Psoas muscle (tissue), 8 donors: Measurements from ENCODE around the gene PLCXD1. TPM values are rescaled to one million over a fixed set of nuclear protein-coding genes. Genes with fewer than 3 reads are reported as not detected.
A peak's percentile ranks its signal among the peaks of the same experiment; 100 is the strongest.

Experiments
- ATAC-seq, 4 donors: fragments of 200-7000 bp; cut with Tn5 transposase; one replicate each; pipeline ENCODE4 v1.9.1; 2020; ENCODE audit warnings: moderate library complexity in 3 of 4, mild to moderate bottlenecking in 2 of 4
- DNase-seq, 2 donors: peaks; one replicate each; pipeline ENCODE4 v3.0.0-alpha.2; 2020
- H3K27ac ChIP-seq: fragments of 200-600 bp; one replicate; pipeline ENCODE4 v1.8.0; 2022
- H3K27me3 ChIP-seq, 3 donors: fragments of 200-600 bp in 1 of 3; one replicate each; pipeline versions ENCODE4 v1.6.1 to v1.8.0; 2013 to 2022; ENCODE audit warnings: low read length in 2 of 3, mild to moderate bottlenecking in 2 of 3, moderate library complexity in 1 of 3; ENCODE audit not compliant: insufficient read depth in 3 of 3
- H3K36me3 ChIP-seq, 2 donors: fragments of 200-600 bp in 1 of 2; one replicate each; pipeline versions ENCODE4 v1.6.1 to v1.8.0; 2013 to 2022; ENCODE audit warnings: low read depth in 1 of 2, mild to moderate bottlenecking in 1 of 2, moderate library complexity in 1 of 2; ENCODE audit not compliant: insufficient read depth in 1 of 2
- H3K4me1 ChIP-seq: fragments of 200-600 bp; one replicate; pipeline ENCODE4 v1.8.0; 2022
- H3K4me3 ChIP-seq: fragments of 200-600 bp; one replicate; pipeline ENCODE4 v1.8.0; 2022; ENCODE audit warnings: mild to moderate bottlenecking
- H3K9me3 ChIP-seq: fragments of 200-600 bp; one replicate; pipeline ENCODE4 v1.8.0; 2022
- CTCF ChIP-seq: fragments of 200-600 bp; IDR thresholded peaks from one replicate; pipeline ENCODE4 v1.8.0; 2022; ENCODE audit warnings: antibody characterized with exemption
- WGBS, 3 donors: extraction: QIAGEN DNeasy Blood & Tissue Kit; methylation state at CpG; one replicate each; pipeline versions ENCODE4 v1.1.6 to v1.1.7; 2013; 5-methylcytosine and 5-hydroxymethylcytosine counted together
- intact Hi-C, 2 donors: fragments of 100-400 bp; cut with DNase I; formaldehyde crosslinking; loops; one replicate each; pipeline versions ENCODE4 v1.11.0 to v1.14.2; 2022
- polyA plus RNA-seq, 3 donors: library from polyadenylated mRNA; stranded (reverse); fragments of 200-250 nt; gene quantifications; one replicate each; pipeline ENCODE4 v1.2.3, GENCODE V29; 2013
- total RNA-seq, 4 donors: library from RNA; stranded (reverse); fragmentation: NEBNext Ultra II Directional in 2 of 4; extraction: Animal tissue kit (Norgen Biotek cat#: 25700) in 2 of 4; gene quantifications; one replicate each; pipeline versions ENCODE4 v1.2.1 to v1.2.4, GENCODE V29; 2021 to 2023
- donor health status: healthy with polysubstance abuse.
- donor health status: DM: no; HTN: no; CAD: no; lungs with moderate emphysema.
- donor health status: Bipolar disorder and iron deficiency.
- donor health status: healthy.
- donor health status: DM: yes; HTN: yes; CAD: no.
- donor health status: DM: no; HTN: no; CAD: no.
- donor health status: DM: no; HTN: no; CAD: no.
- donor health status: DM: yes; HTN: yes; CAD: no.

Gene PLCXD1
- total and polyA plus RNA-seq, 7 donors = 0.89 to 16.3 (median 2.3) TPM

- H3K27me3 ChIP-seq = no peaks in the 10 kb centered on the region
- no peak for DNase-seq
- no peaks in the 10 kb centered on the region for H3K36me3 ChIP-seq
- H3K27ac ChIP-seq = no peak overlapping the region
- TF ChIP-seq CTCF = no peak
- WGBS, 3 donors = 95 to 96% (median 96%) methylated on average over 27 of the region's 27 CpGs
- peaks cover 9% of the 10 kb centered on the region for H3K4me1 ChIP-seq
- no peaks in the 10 kb centered on the region for H3K9me3 ChIP-seq
- no peak for ATAC-seq
- no peak overlapping the region for H3K4me3 ChIP-seq
- intact Hi-C loops = no loop called here
Observed at GRCh38 chrX:352181-352580, 71.0 kb downstream of the PLCXD1 start.

- Histone ChIP-seq H3K27ac (no peak overlapping the region), H3K27me3 (no peaks in the 10 kb centered on the region), H3K4me3 (no peak overlapping the region), H3K9me3 (no peaks in the 10 kb centered on the region), H3K36me3 (peaks cover 0 to 4% of the 10 kb centered on the region in 2 donors), H3K4me1 (peaks cover 9% of the 10 kb centered on the region)
- no peak for TF ChIP-seq CTCF
- intact Hi-C loops = no loop called here
- ATAC-seq (no peak), DNase-seq (peak in 1 of 2 donors; percentile 39)
- WGBS, 3 donors = 91 to 94% (median 93%) methylated on average over 39 of the region's 39 CpGs
Observed at GRCh38 chrX:352582-353314, 71.6 kb downstream of the PLCXD1 start.

Other genes starting within 250 kb of the PLCXD1 start
- gene GTPBP6, start 37.4 kb downstream of the PLCXD1 start, total RNA-seq = 10 to 100 TPM; 48.5 to 54.5 (median 50.9) TPM
- 10 to 100 TPM; 48.1 to 63.4 (median 49.0) TPM for gene GTPBP6, start 37.4 kb downstream of the PLCXD1 start, polyA plus RNA-seq
- 100 to 1,000 TPM in 2 of 4 donors, 10 to 100 TPM in 2; 77.2 to 156 (median 98.6) TPM for gene PPP2R3B, start 105.5 kb downstream of the PLCXD1 start, total RNA-seq
- gene PPP2R3B, start 105.5 kb downstream of the PLCXD1 start, polyA plus RNA-seq = 10 to 100 TPM; 32.3 to 71.8 (median 64.9) TPM